ENCODE measurements around the gene CNKSR2. TPM values are rescaled to one million over a fixed set of nuclear protein-coding genes. Genes with fewer than 3 reads are reported as not detected.

CNKSR2 gene
- total RNA-seq, 1 experiment from 2014 or later = not detected

- Histone ChIP-seq H2AFZ (ENCODE audit: low read depth, low read length, poor library complexity, severe bottlenecking) (no peak within 1 kb of the TSS), H3K9me3 (ENCODE audit: control insufficient read depth in 1 of 2, insufficient read depth in 1 of 2, low read depth in 1 of 2, low read length in 2 of 2) (no peaks in the 10 kb centered on the region), H3K4me2 (ENCODE audit: low read length) (no peak within 1 kb of the TSS), H3K4me3 (replicated peaks in 1 of 2; ENCODE audit: low read depth in 1 of 2, low read length in 2 of 2) (no peak within 1 kb of the TSS), H3K4me1 (ENCODE audit: control insufficient read depth in 1 of 2, insufficient read depth in 2 of 2, low read length in 2 of 2) (no peaks in the 10 kb centered on the region), H3K27ac (ENCODE audit: low read depth, low read length) (no peak within 1 kb of the TSS), H4K20me1 (ENCODE audit: insufficient read depth) (no peaks in the 10 kb centered on the region), H3K79me2 (ENCODE audit: insufficient read depth, low read length) (no peaks in the 10 kb centered on the region), H3K27me3 (ENCODE audit: insufficient read depth, low read length) (no peaks in the 10 kb centered on the region), H3K36me3 (ENCODE audit: control insufficient read depth in 1 of 2, insufficient read depth in 2 of 2, low read length in 2 of 2) (no peaks in the 10 kb centered on the region), H3K9me2 (ENCODE audit: insufficient read depth) (no peaks in the 10 kb centered on the region), H3K9ac (ENCODE audit: low read length) (no peak within 1 kb of the TSS)
- RAD21 ChIA-PET (ENCODE audit: low non-redundant PET in 1 of 2, low total read pairs in 2 of 2, uncharacterized antibody in 2 of 2, unreplicated experiment in 2 of 2) = no interaction called here
- POLR2A ChIA-PET = no interaction called here
- intact Hi-C loops (cut with micrococcal nuclease) = no loop called here
- no peak for ATAC-seq
- no peak for DNase-seq (ENCODE audit: low read depth, low spot score)
- TF ChIP-seq CTCF (IDR thresholded peaks at IDR 0.05 in 2 of 3, conservative IDR thresholded peaks at IDR 0.05 in 1 of 3; ENCODE audit: borderline replicate concordance in 1 of 3, insufficient read depth in 1 of 3, low read depth in 2 of 3, low read length in 2 of 3) = no peak
- TF ChIP-seq EGR1 (IDR thresholded peaks at IDR 0.05; ENCODE audit: low read depth) = no peak
- TF ChIP-seq EZH2phosphoT487 (IDR thresholded peaks at IDR 0.05; ENCODE audit: borderline replicate concordance) = no peak
- no peak for TF ChIP-seq ZNF274 (IDR thresholded peaks at IDR 0.05; ENCODE audit: low read depth, low read length)
- TF ChIP-seq FOSL1 (IDR thresholded peaks at IDR 0.05; ENCODE audit: low read depth) = no peak
- no peak for TF ChIP-seq MAX (IDR thresholded peaks at IDR 0.05)
- no peak for TF ChIP-seq ATF3 (IDR thresholded peaks at IDR 0.05)
- no peak for TF ChIP-seq SRF (IDR thresholded peaks at IDR 0.05; ENCODE audit: low read depth)
- TF ChIP-seq ZFX (IDR thresholded peaks at IDR 0.05) = no peak
- no peak for TF ChIP-seq TCF7L2 (IDR thresholded peaks at IDR 0.05; ENCODE audit: borderline replicate concordance, extremely low read depth, insufficient read depth, insufficient read length)
- no peak for TF ChIP-seq SIN3A (IDR thresholded peaks at IDR 0.05; ENCODE audit: low read depth)
- no peak for TF ChIP-seq CEBPB (IDR thresholded peaks at IDR 0.05; ENCODE audit: low read depth)
- no peak for TF ChIP-seq POLR2A (IDR thresholded peaks at IDR 0.05; ENCODE audit: borderline replicate concordance, extremely low read depth, insufficient read depth, insufficient read length)
- no peak for TF ChIP-seq POLR2AphosphoS5 (IDR thresholded peaks at IDR 0.05; ENCODE audit: low read depth, low read length)
- TF ChIP-seq CBX3 (IDR thresholded peaks at IDR 0.05; ENCODE audit: low read depth) = no peak
- TF ChIP-seq EZH2 (IDR thresholded peaks at IDR 0.05) = no peak
- no peak for TF ChIP-seq RAD21 (IDR thresholded peaks at IDR 0.05; ENCODE audit: low read depth)
- no peak for TF ChIP-seq REST (IDR thresholded peaks at IDR 0.05; ENCODE audit: low read depth)
- no TSS peak for BruUV-seq (replicated peaks)
- CTCF ChIA-PET = no interaction called here
Observed at GRCh38 chrX:21658152-21658737, 284.0 kb downstream of the CNKSR2 start, which contains the start of gene KLHL34. Gene KLHL34 (minus strand): TSS chrX:21658330. CDS start chrX:21657788, 542 bp downstream.

All from HCT116 (cell line).